AG04450 (cell line): ENCODE data around the gene RPL27A. TPM values are rescaled to one million over a fixed set of nuclear protein-coding genes. Genes with fewer than 3 reads are reported as not detected.
"Not testable (repeated sequence)": the region's sequence is repeated elsewhere in the genome, so short reads cannot be mapped to it uniquely, and the experiment has no call there.

Experiments used
- CTCF ChIA-PET: fragments of 300-600, 350-600 bp; formaldehyde crosslinking; extraction: SDS; loops from one replicate; lab custom pipeline; 2022; ENCODE audit warnings: antibody characterized with exemption, inconsistent platforms; lab: Charles Lee
- POLR2A ChIA-PET: fragments of 350-600 bp; formaldehyde crosslinking; extraction: SDS; loops from one replicate; lab custom pipeline; 2021; ENCODE audit warnings: antibody characterized with exemption, inconsistent platforms; lab: Yijun Ruan, JAX
- DNase-seq: peaks from one replicate; pipeline ENCODE4 v3.0.0-alpha.2; 2011; ENCODE audit warnings: low read depth, low spot score
- H3K27ac ChIP-seq: one replicate; pipeline ENCODE4 v1.5.1; 2012; ENCODE audit warnings: low read depth, low read length, control low read depth
- H3K27me3 ChIP-seq: one replicate; pipeline ENCODE4 v1.6.0; 2012; ENCODE audit warnings: low read length; ENCODE audit not compliant: control insufficient read depth, insufficient read depth
- H3K4me3 ChIP-seq: 2 replicates; pipeline ENCODE4 v1.5.1; 2011; ENCODE audit warnings: mild to moderate bottlenecking, low read depth, low read length, control low read depth
- H3K9me3 ChIP-seq: 2 replicates; pipeline ENCODE4 v1.5.1; 2012; ENCODE audit warnings: low read length; ENCODE audit not compliant: control insufficient read depth, insufficient read depth
- polyA plus RNA-seq: library from polyadenylated mRNA; depleted of rRNA; stranded (reverse); fragments of >200 nt; gene quantifications from 2 replicates; pipeline ENCODE4 v1.2.3, GENCODE V29; 2011
- TF ChIP-seq, protein P1 (sequence below): IDR thresholded peaks from 2 replicates; pipeline ENCODE4 v1.5.1; 2011; ENCODE audit warnings: low read depth, low read length, control low read depth, inconsistent platforms

The RPL27A gene
- polyA plus RNA-seq, 1 experiment, result 941 TPM

DNA sequence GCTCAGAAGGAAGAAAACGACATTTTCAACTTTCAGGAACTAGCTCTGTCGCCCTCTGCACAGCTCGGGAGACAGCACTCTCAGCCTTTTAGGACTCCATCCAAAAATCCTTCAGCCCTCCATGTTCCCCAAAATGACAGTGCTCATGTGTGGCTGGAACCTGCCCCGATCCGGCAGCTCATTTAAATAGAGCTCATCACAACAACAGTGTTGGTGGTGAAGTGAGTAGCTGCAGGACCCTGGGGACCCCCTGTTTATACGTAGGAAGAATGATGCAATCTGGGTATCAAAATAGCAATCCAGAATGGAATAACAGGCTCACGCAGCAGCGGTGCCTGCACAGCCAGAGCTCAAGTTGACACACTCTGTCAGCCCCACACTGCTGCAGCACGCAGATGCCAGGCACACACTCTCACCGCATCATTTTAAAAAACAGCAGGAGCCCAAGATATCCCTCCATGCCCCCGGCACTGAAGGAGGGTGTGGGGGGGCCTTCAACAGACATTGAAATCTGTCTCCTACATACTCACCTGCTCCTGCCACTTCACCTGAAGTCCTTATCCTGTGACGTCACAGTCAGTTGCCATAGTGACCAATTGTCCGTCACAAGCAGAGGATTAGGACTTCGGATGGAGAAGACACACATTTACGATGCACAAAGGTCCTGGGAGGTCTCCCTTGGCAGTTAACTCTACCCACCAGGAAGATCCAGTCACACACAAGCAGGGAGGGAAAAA is 24.1 kb upstream of the RPL27A start:
- POLR2A ChIA-PET, result no interaction called here
- CTCF ChIA-PET, result no interaction called here
- no peaks in the 10 kb centered on the region for H3K9me3 ChIP-seq
- TF ChIP-seq, protein P1, sequence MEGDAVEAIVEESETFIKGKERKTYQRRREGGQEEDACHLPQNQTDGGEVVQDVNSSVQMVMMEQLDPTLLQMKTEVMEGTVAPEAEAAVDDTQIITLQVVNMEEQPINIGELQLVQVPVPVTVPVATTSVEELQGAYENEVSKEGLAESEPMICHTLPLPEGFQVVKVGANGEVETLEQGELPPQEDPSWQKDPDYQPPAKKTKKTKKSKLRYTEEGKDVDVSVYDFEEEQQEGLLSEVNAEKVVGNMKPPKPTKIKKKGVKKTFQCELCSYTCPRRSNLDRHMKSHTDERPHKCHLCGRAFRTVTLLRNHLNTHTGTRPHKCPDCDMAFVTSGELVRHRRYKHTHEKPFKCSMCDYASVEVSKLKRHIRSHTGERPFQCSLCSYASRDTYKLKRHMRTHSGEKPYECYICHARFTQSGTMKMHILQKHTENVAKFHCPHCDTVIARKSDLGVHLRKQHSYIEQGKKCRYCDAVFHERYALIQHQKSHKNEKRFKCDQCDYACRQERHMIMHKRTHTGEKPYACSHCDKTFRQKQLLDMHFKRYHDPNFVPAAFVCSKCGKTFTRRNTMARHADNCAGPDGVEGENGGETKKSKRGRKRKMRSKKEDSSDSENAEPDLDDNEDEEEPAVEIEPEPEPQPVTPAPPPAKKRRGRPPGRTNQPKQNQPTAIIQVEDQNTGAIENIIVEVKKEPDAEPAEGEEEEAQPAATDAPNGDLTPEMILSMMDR, result no peak
- no peak overlapping the region for H3K4me3 ChIP-seq
- H3K27me3 ChIP-seq, result no peaks in the 10 kb centered on the region
- DNase-seq, result no peak
- no peak overlapping the region for H3K27ac ChIP-seq

DNA sequence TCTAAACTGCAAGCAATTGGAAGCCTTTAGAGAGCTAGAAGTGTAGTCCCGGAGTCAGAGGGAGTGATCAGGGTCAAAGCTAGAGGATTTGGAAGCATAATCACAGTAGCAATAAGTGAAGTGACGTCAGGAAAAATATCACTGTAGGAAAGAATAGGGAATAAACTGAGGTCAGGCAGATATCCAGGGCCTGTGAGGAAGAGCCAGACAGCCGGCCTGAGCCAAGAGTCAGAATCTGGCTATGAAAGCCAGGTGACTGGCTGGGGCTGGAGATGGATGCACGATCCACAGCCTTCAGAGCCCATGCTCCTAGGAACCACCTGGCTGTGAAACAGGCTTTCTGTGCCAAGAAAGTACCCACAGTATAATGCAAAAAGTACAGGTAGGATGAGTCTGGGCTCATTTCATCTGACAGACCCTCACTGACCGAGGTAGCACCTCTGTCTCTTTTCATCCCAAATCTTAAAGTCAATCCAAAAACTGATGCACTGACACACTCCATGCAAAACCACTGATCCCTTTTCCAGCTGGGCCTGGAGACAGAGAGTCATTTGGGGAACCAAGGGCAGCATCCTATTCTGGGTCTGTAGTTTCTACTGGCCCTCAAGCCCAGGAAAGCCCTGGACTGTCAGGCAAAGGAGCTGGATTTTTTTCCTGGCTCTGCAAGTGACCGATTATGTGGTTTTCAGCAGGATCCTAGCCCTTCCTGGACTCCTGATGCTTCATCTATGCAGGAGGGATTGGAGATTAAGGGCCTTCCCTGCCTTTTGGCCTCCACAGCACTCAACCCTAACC is 21.4 kb upstream of the RPL27A start:
- TF ChIP-seq, protein P1, result no peak
- Histone ChIP-seq H3K27me3 (no peaks in the 10 kb centered on the region), H3K27ac (no peak overlapping the region), H3K4me3 (no peak overlapping the region), H3K9me3 (no peaks in the 10 kb centered on the region)
- no peak for DNase-seq
- ChIA-PET CTCF (no interaction called here), POLR2A (interaction anchor here (1.2 kb wide), 1 partner anchor 149 kb away, joined by 5 read pairs; a partner anchor contains a TSS)

DNA sequence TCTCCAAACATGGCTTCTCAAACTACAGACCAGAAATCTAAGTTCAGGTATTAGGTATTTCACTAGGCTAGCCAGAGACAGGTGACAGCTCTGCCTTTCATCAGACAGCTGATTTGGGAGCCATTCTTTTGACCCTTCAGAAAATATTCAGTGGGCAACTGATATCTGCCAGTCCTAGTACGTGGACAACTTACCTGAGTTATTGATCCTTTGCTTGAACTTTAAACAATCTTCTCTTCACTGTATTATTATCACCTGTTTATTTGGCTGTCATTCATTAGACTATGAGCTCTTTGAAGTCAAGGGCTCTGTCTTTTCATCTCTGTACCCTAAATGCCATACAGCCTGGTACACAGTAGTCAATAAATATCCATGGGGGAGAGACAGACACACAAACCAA is 17.4 kb upstream of the RPL27A start:
- ChIA-PET CTCF (no interaction called here), POLR2A (no interaction called here)

DNA sequence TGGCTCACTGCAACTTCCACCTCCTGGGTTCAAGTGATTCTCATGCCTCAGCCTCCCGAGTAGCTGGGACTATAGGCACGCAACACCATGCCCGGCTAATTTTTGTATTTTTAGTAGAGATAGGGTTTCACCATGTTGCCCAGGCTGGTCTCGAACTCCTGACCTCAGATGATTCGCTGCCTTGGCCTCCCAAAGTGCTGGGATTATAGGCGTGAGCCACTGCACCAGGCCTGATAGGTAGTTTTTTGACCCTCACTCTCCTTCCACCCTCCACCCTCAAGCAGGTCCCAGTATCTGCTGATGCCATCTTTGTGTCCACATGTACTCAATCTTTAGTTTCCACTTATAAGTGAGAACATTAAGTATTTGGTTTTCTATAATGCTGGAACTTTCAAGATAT is 12.5 kb upstream of the RPL27A start:
- H3K27ac ChIP-seq, H3K27me3 ChIP-seq, H3K9me3 ChIP-seq, CTCF ChIA-PET, POLR2A ChIA-PET, DNase-seq, H3K4me3 ChIP-seq: not testable (repeated sequence)

More for the DNA sequence above, 17.4 kb upstream of the RPL27A start:
- no peak overlapping the region for H3K4me3 ChIP-seq
- TF ChIP-seq, protein P1, result no peak
- H3K27ac ChIP-seq, result no peak overlapping the region
- no peaks in the 10 kb centered on the region for H3K27me3 ChIP-seq
- H3K9me3 ChIP-seq, result no peaks in the 10 kb centered on the region
- DNase-seq, result no peak

DNA sequence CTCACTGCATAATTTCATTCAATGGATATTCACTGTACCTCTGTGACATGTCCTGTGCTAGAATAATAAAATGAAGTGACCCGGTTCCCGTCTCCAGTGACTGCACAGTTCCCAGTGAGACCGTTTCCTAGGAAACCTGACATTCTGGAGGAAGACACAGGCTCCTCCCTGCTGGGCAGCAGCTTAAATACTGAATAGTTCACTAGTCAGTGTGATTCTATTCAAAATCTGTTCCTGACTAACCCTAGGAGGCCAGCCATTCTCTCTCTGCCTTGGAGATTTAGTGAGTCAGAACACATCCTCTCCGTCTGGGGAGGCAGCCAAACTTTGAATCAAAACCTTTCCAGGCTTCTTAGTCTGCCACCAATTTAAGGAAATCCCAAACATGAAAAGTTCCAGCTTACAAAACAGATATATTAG is 11.4 kb upstream of the RPL27A start:
- Histone ChIP-seq H3K27me3 (no peaks in the 10 kb centered on the region), H3K4me3 (no peak overlapping the region; the same call in 1 of the 2 replicates), H3K9me3 (no peaks in the 10 kb centered on the region), H3K27ac (peak overlapping the region; percentile 87)
- DNase-seq, result peak; percentile 86
- ChIA-PET CTCF (no interaction called here), POLR2A (interaction anchor here (0.6 to 1.5 kb wide), 6 partner anchors 11 to 143 kb away, joined by 3 to 15 read pairs (median 4); partner anchors contain the start of genes RPL27A and TRIM66)
- TF ChIP-seq, protein P1, result no peak
